GM23248 (cell line): Measurements from ENCODE around the gene CPNE6.

Experiments used
- EZH2 ChIP-seq: fragments of 200-600 bp; sonication (generic); IDR thresholded peaks from 2 replicates; pipeline ENCODE4 v1.6.1; 2018; ENCODE audit warnings: antibody characterized with exemption, mild to moderate bottlenecking; ENCODE audit not compliant: insufficient read depth, poor library complexity, severe bottlenecking
- EZH2phosphoT487 ChIP-seq: fragments of 200-600 bp; sonication (generic); IDR thresholded peaks from 2 replicates; pipeline ENCODE4 v1.6.1; 2018; ENCODE audit warnings: antibody characterized with exemption, moderate library complexity, mild to moderate bottlenecking, low read depth; ENCODE audit not compliant: insufficient read depth

- TF ChIP-seq EZH2 (no peak), EZH2phosphoT487 (no peak)
Measured at GRCh38 chr14:24095271-24096068, 24.1 kb downstream of the CPNE6 start.
